Chondrocyte (in vitro differentiated cells): ENCODE data around the gene LRRC8E. TPM values are rescaled to one million over a fixed set of nuclear protein-coding genes. Genes with fewer than 3 reads are reported as not detected.

Source experiments
- DNase-seq: peaks from one replicate; pipeline ENCODE4 v3.0.0; 2021; ENCODE audit warnings: mixed read lengths, low spot score
- H3K27ac Mint-ChIP-seq: one replicate; pipeline ENCODE4 v1.8.0; 2021; ENCODE audit warnings: mild to moderate bottlenecking, moderate library complexity, mixed read lengths; ENCODE audit not compliant: unreplicated experiment
- H3K27me3 Mint-ChIP-seq: 2 replicates; pipeline ENCODE4 v1.8.0; 2021; ENCODE audit warnings: low read depth, mixed read lengths
- H3K36me3 Mint-ChIP-seq: 2 replicates; pipeline ENCODE4 v1.8.0; 2021; ENCODE audit warnings: low read depth, mixed read lengths
- H3K4me1 Mint-ChIP-seq: 2 replicates; pipeline ENCODE4 v1.8.0; 2021; ENCODE audit warnings: low read depth, mild to moderate bottlenecking, mixed read lengths
- H3K4me3 Mint-ChIP-seq: one replicate; pipeline ENCODE4 v1.8.0; 2021; ENCODE audit warnings: mild to moderate bottlenecking, moderate library complexity, mixed read lengths; ENCODE audit not compliant: unreplicated experiment
- H3K9me3 Mint-ChIP-seq: 2 replicates; pipeline ENCODE4 v1.8.0; 2021; ENCODE audit warnings: low read depth, mixed read lengths
- CTCF ChIP-seq: fragments of 200-600 bp; sonication (generic); IDR thresholded peaks from 2 replicates; pipeline ENCODE4 v1.5.0; 2021; ENCODE audit warnings: antibody characterized with exemption, mild to moderate bottlenecking, moderate library complexity
- total RNA-seq: library from RNA; stranded (reverse); gene quantifications from 3 replicates; pipeline ENCODE4 v1.2.1, GENCODE V29; 2021

LRRC8E gene
- total RNA-seq, 1 donor from 2014 or later = 6.9 TPM

- no peak overlapping the region for H3K27ac Mint-ChIP-seq
- H3K4me3 Mint-ChIP-seq = no peak overlapping the region
- peaks cover 10% of the 10 kb centered on the region for H3K4me1 Mint-ChIP-seq
- peak; percentile 74 for DNase-seq
- H3K27me3 Mint-ChIP-seq = no peaks in the 10 kb centered on the region
- H3K9me3 Mint-ChIP-seq = no peaks in the 10 kb centered on the region
- peaks cover 14% of the 10 kb centered on the region for H3K36me3 Mint-ChIP-seq
- peak; percentile 29 for TF ChIP-seq CTCF
These were observed 45.8 kb downstream of the LRRC8E start for GRCh38 chr19:7933828-7934725.

- peaks cover 14% of the 10 kb centered on the region for H3K36me3 Mint-ChIP-seq
- no peaks in the 10 kb centered on the region for H3K27me3 Mint-ChIP-seq
- H3K4me3 Mint-ChIP-seq = no peak overlapping the region
- DNase-seq = no peak
- H3K9me3 Mint-ChIP-seq = no peaks in the 10 kb centered on the region
- peaks cover 3% of the 10 kb centered on the region for H3K4me1 Mint-ChIP-seq
- peak overlapping the region; percentile 41 for H3K27ac Mint-ChIP-seq
- no peak for TF ChIP-seq CTCF
These were observed 46.5 kb downstream of the LRRC8E start for GRCh38 chr19:7934766-7935165.

GRCh38 chr19:7940841-7941240 is 52.5 kb downstream of the LRRC8E start:
- Mint-ChIP-seq H3K4me3 (peak overlapping the region; percentile 38), H3K27me3 (no peaks in the 10 kb centered on the region), H3K9me3 (no peaks in the 10 kb centered on the region), H3K27ac (no peak overlapping the region), H3K4me1 (peaks cover 30% of the 10 kb centered on the region), H3K36me3 (peaks cover 11% of the 10 kb centered on the region)
- no peak for TF ChIP-seq CTCF
- no peak for DNase-seq

- no peak for DNase-seq
- H3K36me3 Mint-ChIP-seq = peaks cover 11% of the 10 kb centered on the region
- TF ChIP-seq CTCF = no peak
- H3K27ac Mint-ChIP-seq = peak overlapping the region; percentile 45
- no peaks in the 10 kb centered on the region for H3K9me3 Mint-ChIP-seq
- H3K4me3 Mint-ChIP-seq = peak overlapping the region; percentile 95
- peaks cover 30% of the 10 kb centered on the region for H3K4me1 Mint-ChIP-seq
- H3K27me3 Mint-ChIP-seq = no peaks in the 10 kb centered on the region
These were observed 53.7 kb downstream of the LRRC8E start for GRCh38 chr19:7941895-7942596.

GRCh38 chr19:7942981-7943443 is 54.7 kb downstream of the LRRC8E start:
- Mint-ChIP-seq H3K27me3 (no peaks in the 10 kb centered on the region), H3K4me1 (peaks cover 30% of the 10 kb centered on the region), H3K27ac (peak overlapping the region; percentile 99), H3K4me3 (peak overlapping the region; percentile 95), H3K9me3 (no peaks in the 10 kb centered on the region), H3K36me3 (peaks cover 9% of the 10 kb centered on the region)
- DNase-seq = no peak
- no peak for TF ChIP-seq CTCF
